HG03565 (cell line): ENCODE results near the gene SPINK5.

Source experiments
- ATAC-seq: cut with Tn5 transposase; IDR thresholded peaks from one replicate; pipeline ENCODE4 v1.9.1; 2021; ENCODE audit warnings: mild to moderate bottlenecking, moderate library complexity; ENCODE audit not compliant: unreplicated experiment

Gene SPINK5

DNA sequence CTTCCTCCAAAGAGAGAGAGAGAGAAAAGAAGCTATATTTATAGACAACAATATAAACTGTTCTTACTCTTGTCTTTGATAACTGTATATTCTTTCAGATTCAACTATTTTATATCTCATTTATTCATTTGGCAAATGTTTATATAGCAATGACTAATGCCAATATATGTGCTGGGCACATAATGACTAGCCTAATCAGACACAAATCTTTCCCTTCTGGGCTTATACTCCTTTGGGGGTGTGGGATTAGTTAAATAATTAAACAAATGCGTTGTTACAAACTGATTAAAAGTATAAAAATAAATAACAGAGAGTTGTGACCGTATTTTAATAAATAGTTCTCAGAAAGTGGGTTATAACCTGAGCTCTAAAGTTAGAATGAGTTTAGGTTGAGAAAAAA is 108.6 kb downstream of the SPINK5 start:
- ATAC-seq = no peak

DNA sequence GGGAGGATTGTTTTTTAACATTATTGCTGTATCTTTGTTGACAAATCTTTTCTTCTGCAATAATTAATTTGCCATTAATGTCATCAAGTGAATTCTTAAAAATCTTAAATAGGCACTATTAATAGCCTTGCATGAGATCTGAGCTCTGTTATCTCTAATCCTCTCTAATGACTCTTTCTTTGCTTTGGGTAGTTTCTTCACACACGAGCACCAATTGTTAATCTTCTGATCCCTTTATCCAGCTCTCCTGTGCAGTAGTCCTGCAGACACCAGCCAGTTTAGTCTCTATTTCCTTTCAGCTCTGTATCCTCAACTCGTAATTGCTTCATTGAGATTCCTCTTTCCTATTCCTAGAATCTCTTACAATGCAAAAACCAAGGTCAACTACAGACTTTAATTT is 112.7 kb downstream of the SPINK5 start:
- ATAC-seq = no peak

DNA sequence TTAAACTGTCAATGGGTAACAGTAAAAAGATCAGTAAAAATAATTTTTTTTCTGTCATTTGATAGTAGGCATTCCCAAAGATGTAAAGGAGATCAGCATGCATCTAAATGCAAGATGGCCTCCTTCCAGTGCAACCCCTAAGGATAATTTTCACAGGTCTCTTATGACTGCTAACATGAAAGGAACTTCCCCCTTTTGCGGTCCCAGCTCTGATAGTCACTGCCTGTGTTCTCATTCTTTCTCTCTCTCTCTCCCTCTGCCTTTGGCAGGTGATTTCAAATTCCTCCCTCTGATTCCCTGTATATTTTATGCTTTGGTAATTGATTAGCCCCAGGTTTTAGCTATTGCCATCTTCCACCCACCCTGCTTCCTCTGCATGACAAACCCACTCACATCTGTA is 113.4 kb downstream of the SPINK5 start:
- ATAC-seq = no peak

DNA sequence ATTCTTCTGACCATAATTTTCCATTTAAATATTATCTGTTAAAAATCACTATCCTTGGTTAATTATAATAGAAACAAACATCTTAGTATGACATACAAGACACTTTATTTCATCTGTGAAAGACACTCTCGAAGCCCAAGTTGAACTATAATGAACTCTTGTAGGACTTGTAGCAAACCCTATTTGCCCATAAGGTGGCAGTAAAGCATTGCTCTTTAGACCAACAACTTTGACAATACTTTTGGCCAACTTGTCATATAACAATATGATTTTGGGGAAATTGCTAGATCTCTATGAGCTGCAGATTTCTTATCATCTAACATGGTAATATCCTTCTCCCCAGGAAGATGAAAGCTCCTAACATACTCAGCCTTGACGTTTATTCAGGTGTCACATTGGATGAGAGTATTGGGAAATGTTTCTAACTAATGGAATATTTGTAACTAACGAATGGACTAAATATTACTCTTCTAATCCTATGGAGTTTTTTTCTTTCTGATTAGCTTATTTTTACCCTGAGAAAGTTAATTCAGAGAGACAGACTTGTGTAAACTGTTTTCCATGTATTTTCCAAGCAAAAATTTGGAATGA is 115.5 kb downstream of the SPINK5 start:
- ATAC-seq = peak; percentile 79

DNA sequence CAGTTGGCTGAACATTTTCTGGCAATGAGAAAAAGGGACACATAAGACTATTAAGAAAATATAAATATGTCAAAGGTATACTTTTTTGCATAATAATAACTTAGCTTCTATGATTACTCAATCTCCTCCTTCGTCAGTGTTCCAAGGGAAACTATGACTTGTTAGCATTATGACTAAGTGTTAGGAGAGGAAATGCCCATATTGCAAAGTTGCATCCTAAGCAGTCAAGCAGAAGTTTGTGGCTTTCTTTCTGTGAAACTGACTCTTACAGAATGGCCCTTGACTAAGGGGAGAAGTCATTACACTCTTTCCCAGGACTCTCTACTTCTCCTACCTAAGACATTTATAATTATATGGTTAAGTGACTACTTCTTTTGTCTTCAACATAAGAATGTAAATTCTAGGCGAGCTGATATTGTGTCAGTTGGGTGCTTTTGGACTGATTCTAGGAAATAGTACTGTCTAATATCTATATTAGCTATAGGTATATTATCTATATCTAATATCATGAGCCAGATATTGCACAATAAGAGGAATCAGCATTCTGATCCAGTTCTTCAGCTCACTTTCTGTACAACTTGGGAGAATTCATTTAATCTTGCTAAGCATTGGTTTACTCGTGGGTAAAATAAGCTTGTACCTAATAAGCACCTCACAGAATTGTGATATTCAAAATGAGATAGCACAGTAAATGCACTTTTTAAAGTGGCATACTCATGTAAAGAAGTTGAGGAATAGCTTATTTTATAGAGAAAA is 122.6 kb downstream of the SPINK5 start:
- ATAC-seq = peak; percentile 82
